ENCODE results near the gene ANXA11. TPM values are rescaled to one million over a fixed set of nuclear protein-coding genes. Genes with fewer than 3 reads are reported as not detected.
"Not testable (repeated sequence)": the region's sequence is repeated elsewhere in the genome, so short reads cannot be mapped to it uniquely, and the experiment has no call there.

ANXA11 gene
- total RNA-seq, 1 experiment from 2014 or later, result 434 TPM

GRCh38 chr10:80203835-80204676 is 1.3 kb downstream of the ANXA11 start:
- peaks cover 95% of the 10 kb centered on the region for H3K79me2 ChIP-seq (ENCODE audit: low read length)
- peak overlapping the region; percentile 74 for H3K9ac ChIP-seq (ENCODE audit: low read length)
- intact Hi-C loops (cut with micrococcal nuclease), result loop anchor here (1.0 to 2.0 kb wide), 7 partner anchors 8 to 759 kb away; partner anchors contain the start of genes TMEM254 and ZCCHC24
- peaks cover 18% of the 10 kb centered on the region; the same call in 1 of the 2 replicates for H3K36me3 ChIP-seq (ENCODE audit: low read depth, low read length)
- H3K4me3 ChIP-seq (ENCODE audit: low read length), result peak overlapping the region; percentile 69
- H3K27ac ChIP-seq (ENCODE audit: low read length), result peak overlapping the region; percentile 80
- peaks cover 4% of the 10 kb centered on the region for H3F3A ChIP-seq (ENCODE audit: low read length, unreplicated experiment)
- H3K4me1 ChIP-seq (ENCODE audit: insufficient read depth, low read length), result peaks cover 75% of the 10 kb centered on the region
- BruUV-seq (replicated peaks), result TSS peak; percentile 38
- peak; percentile 82 for DNase-seq
- ChIA-PET POLR2A (ENCODE audit: unreplicated experiment) (interaction anchor here (0.5 to 1.3 kb wide), 10 partner anchors 10 to 1230 kb away, joined by 3 to 23 read pairs (median 5); partner anchors contain the start of gene TMEM254), CTCF (interaction anchor here (0.6 to 1.9 kb wide), 9 partner anchors 16 to 1047 kb away, joined by 3 to 18 read pairs (median 4); no protein-coding TSS in a partner anchor)
- no peaks in the 10 kb centered on the region for H3K27me3 ChIP-seq (ENCODE audit: low read length)
- H4K20me1 ChIP-seq (ENCODE audit: low read length), result peaks cover 54% of the 10 kb centered on the region
- no peaks in the 10 kb centered on the region for H3K9me2 ChIP-seq (replicated peaks; ENCODE audit: low read length)
- ATAC-seq, result peak; percentile 50
- H2AFZ ChIP-seq (ENCODE audit: low read length), result no peak overlapping the region
- TF ChIP-seq CTCF (conservative IDR thresholded peaks at IDR 0.05; ENCODE audit: low read depth, low read length) (no peak), EZH2phosphoT487 (IDR thresholded peaks at IDR 0.05; ENCODE audit: borderline replicate concordance, low read length) (no peak), EZH2 (IDR thresholded peaks at IDR 0.05; ENCODE audit: low read length, unreplicated experiment) (no peak)
- peak overlapping the region; percentile 77 for H3K4me2 ChIP-seq (ENCODE audit: low read length)
- H3K9me3 ChIP-seq (ENCODE audit: low read length), result no peaks in the 10 kb centered on the region

- peak; percentile 98 for DNase-seq
- Histone ChIP-seq H3K36me3 (ENCODE audit: low read depth, low read length) (peaks cover 21% of the 10 kb centered on the region; the same call in 1 of the 2 replicates), H3K4me1 (ENCODE audit: insufficient read depth, low read length) (peaks cover 73% of the 10 kb centered on the region), H3K9me3 (ENCODE audit: low read length) (no peaks in the 10 kb centered on the region), H3K4me3 (ENCODE audit: low read length) (peak overlapping the region; percentile 69), H3K9ac (ENCODE audit: low read length) (peak overlapping the region; percentile 74), H2AFZ (ENCODE audit: low read length) (no peak overlapping the region), H4K20me1 (ENCODE audit: low read length) (peaks cover 62% of the 10 kb centered on the region), H3K27ac (ENCODE audit: low read length) (peak overlapping the region; percentile 80), H3K27me3 (ENCODE audit: low read length) (no peaks in the 10 kb centered on the region), H3F3A (ENCODE audit: low read length, unreplicated experiment) (peaks cover 4% of the 10 kb centered on the region), H3K79me2 (ENCODE audit: low read length) (peaks cover 95% of the 10 kb centered on the region), H3K4me2 (ENCODE audit: low read length) (peak overlapping the region; percentile 77), H3K9me2 (replicated peaks; ENCODE audit: low read length) (no peaks in the 10 kb centered on the region)
- ChIA-PET CTCF (interaction anchor here (0.6 to 1.9 kb wide), 9 partner anchors 15 to 828 kb away, joined by 3 to 18 read pairs (median 4); no protein-coding TSS in a partner anchor), POLR2A (ENCODE audit: unreplicated experiment) (interaction anchor here (0.7 to 1.3 kb wide), 4 partner anchors 16 to 45 kb away, joined by 3 to 9 read pairs (median 6); no protein-coding TSS in a partner anchor)
- peak; percentile 23 for ATAC-seq
- no TSS peak for BruUV-seq (replicated peaks)
- intact Hi-C loops (cut with micrococcal nuclease), result loop anchor here (1.0 kb wide), 2 partner anchors 45 to 60 kb away; no protein-coding TSS in a partner anchor
- TF ChIP-seq EZH2 (IDR thresholded peaks at IDR 0.05; ENCODE audit: low read length, unreplicated experiment), result no peak
- no peak for TF ChIP-seq EZH2phosphoT487 (IDR thresholded peaks at IDR 0.05; ENCODE audit: borderline replicate concordance, low read length)
- peak; percentile 98 for TF ChIP-seq CTCF (conservative IDR thresholded peaks at IDR 0.05; ENCODE audit: low read depth, low read length)
These were observed 2.2 kb downstream of the ANXA11 start for GRCh38 chr10:80202934-80203834.

GRCh38 chr10:80202530-80202929 is 2.8 kb downstream of the ANXA11 start:
- H3K27me3 ChIP-seq (ENCODE audit: low read length); H3K9ac ChIP-seq (ENCODE audit: low read length); ATAC-seq; H3K9me3 ChIP-seq (ENCODE audit: low read length); POLR2A ChIA-PET (ENCODE audit: unreplicated experiment); BruUV-seq (replicated peaks); H2AFZ ChIP-seq (ENCODE audit: low read length); H3K27ac ChIP-seq (ENCODE audit: low read length); DNase-seq; H3K9me2 ChIP-seq (replicated peaks; ENCODE audit: low read length); H3F3A ChIP-seq (ENCODE audit: low read length, unreplicated experiment); intact Hi-C loops (cut with micrococcal nuclease): not testable (repeated sequence)
- Histone ChIP-seq H3K4me1 (ENCODE audit: insufficient read depth, low read length) (peaks cover 73% of the 10 kb centered on the region), H3K79me2 (ENCODE audit: low read length) (peaks cover 95% of the 10 kb centered on the region), H3K36me3 (ENCODE audit: low read depth, low read length) (peaks cover 25% of the 10 kb centered on the region; the same call in 1 of the 2 replicates), H3K4me2 (ENCODE audit: low read length) (peak overlapping the region; percentile 77), H3K4me3 (ENCODE audit: low read length) (peak overlapping the region; percentile 5; the same call in 1 of the 2 replicates), H4K20me1 (ENCODE audit: low read length) (peaks cover 67% of the 10 kb centered on the region)
- CTCF ChIA-PET, result interaction anchor here (0.6 to 1.9 kb wide), 3 partner anchors 26 to 58 kb away, joined by 3 to 18 read pairs (median 5); no protein-coding TSS in a partner anchor

All from PC-3 (cell line).